ENCODE results near the gene ZNF366.
A peak's percentile ranks its signal among the peaks of the same experiment; 100 is the strongest.
"Not testable (repeated sequence)": the region's sequence is repeated elsewhere in the genome, so short reads cannot be mapped to it uniquely, and the experiment has no call there.

Gene ZNF366

DNA sequence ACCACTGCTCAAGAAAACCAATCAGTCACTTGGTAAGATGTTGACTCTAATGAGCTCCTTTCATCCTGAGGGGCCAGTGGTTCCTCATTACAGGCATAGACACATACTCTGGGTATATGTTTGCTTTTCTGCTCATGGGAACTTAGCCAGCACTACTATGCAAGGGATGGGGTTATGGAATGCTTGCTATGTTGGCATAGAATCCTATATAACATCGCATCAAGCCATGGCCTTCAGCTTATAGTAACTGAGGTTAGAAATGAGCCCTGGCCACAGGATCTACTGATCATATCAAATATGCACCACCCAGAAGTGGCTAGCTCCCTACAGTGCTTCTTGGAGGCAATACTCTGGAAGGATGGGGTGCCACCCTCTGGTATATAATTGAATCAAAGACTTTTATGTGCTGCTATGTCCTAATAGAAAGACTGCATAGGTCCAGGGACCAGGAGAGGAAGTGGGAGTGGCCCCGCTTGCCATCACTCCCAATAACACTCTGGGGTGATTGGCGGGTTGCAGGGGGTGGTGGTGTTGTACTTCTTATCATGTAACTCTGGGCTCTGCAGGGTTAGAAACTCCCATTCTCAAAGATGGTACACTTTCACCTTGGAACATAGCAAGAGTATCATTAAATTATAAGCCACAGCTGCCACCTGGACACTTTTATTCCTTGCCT lies 70.3 kb downstream of the ZNF366 start:
- peak; percentile 82 for DNase-seq

GRCh38 chr5:72434781-72435437 lies 72.3 kb downstream of the ZNF366 start:
- no peak for DNase-seq

GRCh38 chr5:72434056-72434780 lies 73.0 kb downstream of the ZNF366 start:
- no peak for DNase-seq

- peak; percentile 45 for DNase-seq
Measured at GRCh38 chr5:72433522-72433921, 73.7 kb downstream of the ZNF366 start.

GRCh38 chr5:72428669-72429068 lies 78.5 kb downstream of the ZNF366 start:
- no peak for DNase-seq

GRCh38 chr5:72427488-72428437 lies 79.4 kb downstream of the ZNF366 start:
- DNase-seq, result peak; percentile 67

- DNase-seq, result no peak
Measured at GRCh38 chr5:72427016-72427415, 80.2 kb downstream of the ZNF366 start.

- DNase-seq, result no peak
Measured at GRCh38 chr5:72426019-72426418, 81.2 kb downstream of the ZNF366 start.

GRCh38 chr5:72418271-72418670 lies 88.9 kb downstream of the ZNF366 start:
- no peak for DNase-seq

DNA sequence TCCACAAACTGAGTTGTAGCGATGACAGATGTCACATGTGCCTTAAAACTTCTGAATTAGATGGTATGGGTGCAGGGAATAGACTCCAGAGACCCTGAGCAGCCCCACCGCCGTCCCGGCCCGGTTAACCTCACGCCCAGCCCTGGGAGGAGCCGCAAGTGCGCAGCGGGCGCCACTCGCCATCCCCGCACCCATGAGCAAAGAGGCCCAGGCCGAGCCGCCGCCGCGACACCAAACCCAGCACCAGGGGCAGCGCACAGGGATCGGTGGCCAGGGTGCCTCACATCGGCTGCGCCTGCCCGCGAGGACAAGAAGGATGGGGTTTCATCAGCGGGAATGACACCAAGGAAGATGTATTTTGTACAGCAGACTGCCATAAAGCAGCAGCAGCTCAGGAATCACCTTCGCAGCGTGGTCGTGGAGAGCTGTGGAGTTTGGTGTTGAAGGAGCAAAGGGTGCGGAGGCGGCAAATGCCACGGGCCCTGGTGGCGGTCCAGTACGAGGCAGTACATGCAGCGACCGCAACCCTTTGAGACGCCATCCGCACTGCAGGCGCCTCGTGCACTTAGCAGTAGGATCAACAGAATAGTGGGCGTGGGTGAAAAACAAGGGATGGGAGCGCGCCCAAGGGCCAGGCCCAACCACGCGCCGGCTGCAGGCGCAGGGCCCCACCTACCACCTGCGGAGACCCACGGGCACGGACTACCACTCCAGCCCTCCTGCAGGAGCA lies 89.7 kb downstream of the ZNF366 start:
- no peak for DNase-seq

DNA sequence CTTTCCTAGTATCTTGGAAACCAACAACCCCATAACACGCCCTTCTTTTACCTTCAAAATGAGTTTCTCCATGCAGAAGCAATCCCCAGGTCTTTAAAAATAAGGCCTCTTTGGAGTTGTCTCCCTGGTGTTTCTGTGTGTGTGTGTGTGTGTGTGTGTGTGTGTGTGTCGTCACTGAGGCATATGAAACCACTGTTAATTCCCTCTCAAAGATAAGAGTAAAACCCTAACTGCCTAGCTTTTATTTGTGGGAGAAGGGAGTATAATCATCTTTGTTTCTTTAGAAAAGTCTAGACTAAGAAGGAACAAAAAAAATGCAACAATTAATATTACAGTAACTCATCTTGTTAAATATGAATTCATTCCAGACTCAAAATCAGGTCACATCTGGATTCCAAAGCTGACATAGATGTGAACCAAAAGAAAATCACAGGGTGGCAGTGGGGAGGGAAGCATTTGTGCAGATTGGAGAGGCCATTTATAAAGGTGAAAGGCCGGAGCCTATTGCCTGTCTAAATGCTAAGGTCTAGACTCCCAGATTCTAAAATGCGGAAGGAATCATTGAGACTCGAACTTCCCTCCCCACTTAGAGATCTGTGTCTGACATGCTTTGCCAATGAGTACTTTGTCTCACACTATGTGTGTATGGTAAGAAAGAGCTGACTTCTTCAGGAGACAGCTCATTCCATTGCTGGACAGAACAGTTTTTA lies 91.4 kb downstream of the ZNF366 start:
- DNase-seq, result no peak

- peak; percentile 87 for DNase-seq
Measured at GRCh38 chr5:72412283-72413055, 94.7 kb downstream of the ZNF366 start.

- DNase-seq, result peak; percentile 58
Measured at GRCh38 chr5:72410688-72411295, 96.4 kb downstream of the ZNF366 start.

GRCh38 chr5:72408603-72409002 lies 98.6 kb downstream of the ZNF366 start:
- no peak for DNase-seq

DNA sequence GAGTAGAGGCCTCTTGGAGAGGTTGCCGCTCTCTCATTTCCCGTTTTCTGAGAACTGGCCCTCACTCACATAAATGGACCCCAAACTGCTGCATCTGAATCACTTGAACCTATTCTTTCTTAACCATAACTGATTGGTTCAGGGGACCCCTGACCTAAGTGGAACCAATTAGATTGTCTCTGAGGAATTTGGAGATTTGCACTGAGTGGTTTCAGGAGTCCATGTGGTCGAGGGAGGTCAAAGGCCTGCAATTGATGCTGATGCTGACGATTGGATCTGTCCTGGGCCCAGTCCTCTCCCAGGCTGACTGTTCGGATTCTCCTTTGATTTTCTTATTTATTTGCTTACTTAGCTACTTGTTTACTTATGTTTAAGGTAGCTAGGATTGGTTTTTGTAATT lies 99.1 kb downstream of the ZNF366 start:
- DNase-seq, result no peak

GRCh38 chr5:72407541-72407940 lies 99.7 kb downstream of the ZNF366 start:
- DNase-seq, result peak; percentile 21

- no peak for DNase-seq
Measured at GRCh38 chr5:72407078-72407477, 100.1 kb downstream of the ZNF366 start.

GRCh38 chr5:72404771-72405170 lies 102.4 kb downstream of the ZNF366 start:
- not testable (repeated sequence) for DNase-seq

- DNase-seq, result no peak
Measured at GRCh38 chr5:72402959-72403628, 104.1 kb downstream of the ZNF366 start.
